GM18907 (cell line): ENCODE results near the gene SPOCK1.

ENCODE experiments used
- ATAC-seq: cut with Tn5 transposase; IDR thresholded peaks from one replicate; pipeline ENCODE4 v1.9.1; 2021; ENCODE audit warnings: mild to moderate bottlenecking, moderate library complexity; ENCODE audit not compliant: unreplicated experiment

Gene SPOCK1

DNA sequence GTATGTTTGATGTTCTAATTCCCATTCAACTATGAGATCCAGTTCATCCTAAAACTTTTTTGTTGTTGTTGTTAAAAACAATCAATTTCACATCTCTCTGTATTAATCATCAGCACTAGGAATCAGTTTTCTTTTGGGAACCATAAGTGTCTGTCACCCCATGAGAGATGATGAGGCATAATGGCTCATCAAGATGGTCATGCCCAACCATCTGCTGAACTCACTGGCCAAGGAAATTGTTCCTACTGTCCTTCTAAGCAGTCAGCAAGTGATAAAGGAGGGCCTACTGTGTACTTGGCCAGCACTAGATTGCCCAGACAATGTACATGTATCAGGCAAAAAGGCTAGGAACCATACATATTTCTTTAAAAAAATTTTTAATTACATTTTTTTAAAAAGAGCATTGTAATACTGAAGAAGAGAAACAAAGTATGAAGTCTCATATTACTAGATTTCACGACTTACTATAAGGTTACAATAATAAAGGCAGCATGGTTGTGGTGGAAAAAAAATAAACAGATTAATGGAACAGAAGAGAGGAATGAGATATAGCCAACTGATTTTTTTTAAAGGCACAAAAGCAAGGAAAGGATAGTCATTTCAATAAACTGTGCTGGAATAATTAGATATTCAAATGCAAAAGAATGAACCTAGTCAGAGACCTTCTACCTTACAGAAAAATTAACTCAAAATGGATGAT is 458.3 kb downstream of the SPOCK1 start:
- ATAC-seq: no peak

DNA sequence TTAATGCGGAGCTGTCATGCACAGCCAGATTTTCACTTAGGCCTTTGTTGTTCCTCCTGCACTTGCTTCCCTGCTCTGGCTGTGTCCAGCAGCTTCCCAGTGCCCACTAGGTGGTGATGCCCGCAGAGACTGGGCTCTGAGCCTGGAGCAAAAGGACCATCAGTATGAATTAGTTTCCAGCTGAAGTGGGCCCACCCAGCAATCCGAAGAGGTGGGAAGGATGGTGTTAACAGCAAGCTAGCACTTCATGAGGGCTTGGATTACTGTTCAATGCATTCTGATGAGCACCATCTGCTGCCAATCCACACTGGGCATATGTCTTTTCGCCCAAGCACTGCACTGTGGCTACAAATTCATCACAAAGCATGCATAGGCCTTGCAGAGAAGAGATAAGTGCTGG is 459.1 kb downstream of the SPOCK1 start:
- no peak for ATAC-seq

DNA sequence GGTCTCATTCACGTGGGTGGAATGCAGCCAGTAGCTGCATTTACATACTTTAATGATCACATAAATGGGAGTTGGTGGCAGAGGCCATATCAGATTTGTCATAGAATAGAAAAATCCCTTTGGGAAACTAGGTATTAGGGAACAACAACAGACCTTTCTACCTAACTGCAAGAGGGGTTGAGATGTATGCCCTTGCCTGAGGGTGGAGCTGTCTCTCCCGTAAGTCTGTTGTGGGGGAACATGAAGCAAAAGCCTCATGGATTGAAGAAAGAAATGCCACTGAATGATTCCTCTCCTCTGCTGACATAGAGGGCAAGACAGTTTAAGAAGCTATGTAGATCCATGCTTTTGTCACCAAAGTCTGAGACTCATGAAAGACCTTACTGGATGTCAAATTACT is 461.3 kb downstream of the SPOCK1 start:
- no peak for ATAC-seq

DNA sequence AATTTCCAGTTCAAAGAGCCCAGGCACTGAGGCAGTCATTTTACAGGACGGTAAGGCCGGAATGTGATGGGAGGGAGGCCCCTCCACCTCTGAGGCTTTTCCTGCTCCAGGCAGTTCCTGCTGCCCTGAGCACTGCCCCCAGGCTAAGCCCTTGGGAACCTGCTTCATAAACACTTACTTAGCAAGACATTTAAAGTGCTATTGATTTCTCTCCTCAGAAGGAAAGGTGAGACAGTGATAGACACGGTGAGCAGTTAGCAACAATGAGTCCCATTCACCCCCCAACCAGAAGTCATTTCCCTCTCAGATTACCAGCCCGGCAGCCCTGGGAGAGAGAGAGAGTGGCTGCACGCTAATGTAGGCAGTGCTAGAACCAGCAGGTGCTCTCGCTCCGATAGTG is 462.5 kb downstream of the SPOCK1 start:
- no peak for ATAC-seq

DNA sequence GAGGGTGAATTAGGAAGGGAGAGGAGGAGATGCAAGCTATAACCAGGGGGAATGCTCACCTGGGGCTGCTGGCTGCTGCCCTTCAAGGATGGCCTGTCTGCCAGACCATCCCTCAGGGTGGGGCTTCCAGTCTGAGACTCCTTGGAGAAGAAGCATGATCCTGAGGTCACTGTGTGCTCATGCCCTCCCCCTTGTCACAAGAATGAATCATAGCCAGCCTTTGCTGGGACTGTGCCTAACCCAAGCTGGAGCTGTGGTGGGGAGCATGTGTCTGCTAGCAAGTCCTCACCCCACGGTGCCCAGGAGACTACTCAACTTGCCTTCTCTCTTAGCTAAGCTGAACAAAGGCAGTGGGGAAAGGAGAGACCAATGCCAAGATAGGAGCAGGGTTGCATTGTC is 463.6 kb downstream of the SPOCK1 start:
- ATAC-seq: no peak

DNA sequence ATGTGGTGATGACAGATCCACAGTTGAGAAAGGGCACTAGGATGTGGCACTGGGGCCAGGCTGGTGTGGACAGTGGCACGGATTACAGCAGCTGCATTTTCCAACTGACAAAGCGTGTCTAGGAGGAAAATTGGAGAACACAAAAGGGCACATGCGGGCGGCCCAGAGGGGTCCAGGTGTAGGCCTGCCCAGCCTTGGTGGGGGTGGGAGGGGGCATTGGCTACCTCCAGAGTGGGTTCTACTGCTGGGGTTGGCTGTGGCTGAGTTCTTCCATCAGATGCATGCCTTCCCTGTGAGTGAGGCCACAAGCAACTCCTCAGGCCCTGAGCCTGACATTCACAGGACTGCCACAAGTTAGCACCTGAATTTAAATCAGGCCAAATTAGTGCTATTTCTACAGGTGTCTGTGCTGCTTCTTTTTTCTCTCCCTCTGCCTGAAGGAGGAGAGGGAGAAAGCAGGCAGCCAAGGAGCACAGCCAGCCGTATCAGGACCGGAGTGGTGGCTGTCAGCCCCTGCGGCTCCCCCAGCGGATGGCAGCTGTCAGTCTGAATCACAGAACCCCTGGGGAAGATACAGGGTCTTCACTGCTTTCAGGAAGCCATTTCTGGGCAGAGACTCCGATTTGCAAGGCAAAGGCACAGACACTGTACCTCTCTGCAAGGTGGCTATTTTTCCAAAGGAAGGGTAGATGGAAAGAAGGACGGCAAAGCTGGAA is 464.2 kb downstream of the SPOCK1 start:
- ATAC-seq: no peak

DNA sequence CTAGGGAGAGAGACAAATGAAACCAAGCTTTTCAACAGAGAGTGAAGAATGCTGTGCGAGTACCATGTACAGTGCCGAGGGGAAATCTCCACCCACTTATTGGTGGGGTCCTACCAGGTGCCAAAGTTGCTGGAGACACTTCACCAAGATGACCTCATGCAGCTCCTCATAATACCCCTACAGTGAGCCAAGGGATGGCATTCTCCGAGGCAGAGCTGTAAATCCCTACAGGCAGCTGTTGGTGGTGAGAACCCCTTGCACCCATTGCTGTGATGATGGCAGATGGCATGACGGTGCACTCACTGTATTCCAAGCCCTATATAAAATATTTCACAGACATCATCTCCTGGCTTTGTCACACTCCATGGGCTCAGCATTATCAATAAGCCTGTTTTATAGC is 464.9 kb downstream of the SPOCK1 start:
- ATAC-seq: no peak

DNA sequence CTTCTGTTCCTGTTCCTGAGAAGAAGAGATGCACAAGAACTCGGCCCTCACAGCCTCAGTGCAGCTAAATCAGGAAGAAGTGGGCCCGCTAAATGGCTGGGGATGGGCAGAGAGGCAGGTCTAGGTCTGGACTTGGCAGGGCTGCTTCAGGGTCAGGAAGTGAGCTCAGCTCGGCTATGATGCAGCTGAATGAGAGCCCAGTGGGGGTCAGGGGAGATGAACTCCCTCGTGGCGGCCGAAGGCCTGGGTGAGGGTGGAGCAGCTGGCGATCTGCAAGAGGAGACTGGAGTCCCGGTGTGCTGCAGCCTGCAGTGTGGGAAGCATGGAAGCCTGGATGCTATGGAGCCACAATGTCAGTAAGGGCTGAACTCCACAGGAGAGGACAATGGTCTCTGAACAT is 466.2 kb downstream of the SPOCK1 start:
- ATAC-seq: no peak

DNA sequence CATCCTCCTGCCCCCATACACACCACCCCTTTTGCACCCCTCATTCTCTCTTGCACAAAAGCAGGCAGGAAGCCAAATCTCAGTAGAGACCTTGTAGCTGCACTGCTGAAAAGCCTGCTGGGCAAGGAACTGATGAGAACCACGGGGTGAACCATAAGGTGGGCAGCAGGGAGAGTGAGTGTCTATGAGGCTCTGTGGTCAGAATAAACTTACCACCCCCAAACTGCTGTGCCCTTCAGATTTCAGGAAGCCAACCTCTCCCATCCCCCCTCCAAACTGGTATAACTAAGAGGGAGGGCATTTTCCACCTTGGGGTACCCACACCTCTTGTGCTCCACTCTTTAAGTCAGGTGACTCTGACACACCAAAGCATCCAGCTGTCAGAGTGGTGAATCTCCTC is 471.4 kb downstream of the SPOCK1 start:
- no peak for ATAC-seq

DNA sequence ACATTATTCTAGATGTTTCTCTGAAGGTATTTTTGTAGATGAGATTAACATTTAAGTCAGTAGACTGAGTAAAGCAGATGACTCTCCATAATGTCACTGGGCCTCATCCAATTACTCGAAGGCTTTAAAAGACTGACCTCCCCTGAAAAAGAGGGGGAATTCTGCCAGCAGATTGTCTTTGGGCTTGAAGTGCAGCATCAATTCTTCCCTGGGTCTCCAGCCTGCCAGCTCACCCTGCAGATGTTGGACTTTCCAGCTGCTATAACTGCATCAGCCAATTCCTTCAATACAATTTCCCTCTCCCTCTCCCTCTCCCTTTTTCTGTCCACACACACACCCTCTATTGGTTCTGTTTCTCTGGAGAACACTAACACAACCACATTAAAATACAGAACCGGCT is 472.8 kb downstream of the SPOCK1 start:
- ATAC-seq: no peak

DNA sequence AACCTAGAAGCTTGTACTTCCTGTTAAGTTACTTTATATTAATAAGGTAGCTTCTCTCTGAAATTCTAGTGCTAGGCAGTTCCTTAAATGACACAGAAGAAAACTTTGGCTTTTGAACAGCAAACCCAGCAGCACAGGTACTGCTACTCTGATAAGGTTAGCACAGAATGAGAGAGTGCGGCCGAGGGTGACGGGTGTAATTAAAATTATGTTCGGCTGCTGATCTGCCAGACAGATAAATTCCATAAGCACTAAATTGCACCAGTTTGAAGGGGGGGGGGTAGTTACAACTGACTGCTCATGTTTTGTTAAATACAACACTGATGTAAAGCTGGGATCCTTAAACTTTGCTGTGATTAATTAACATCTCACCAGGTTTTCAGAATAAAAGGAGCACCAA is 475.1 kb downstream of the SPOCK1 start:
- ATAC-seq: no peak

GRCh38 chr5:137023371-137023770 is 475.8 kb downstream of the SPOCK1 start:
- no peak for ATAC-seq

DNA sequence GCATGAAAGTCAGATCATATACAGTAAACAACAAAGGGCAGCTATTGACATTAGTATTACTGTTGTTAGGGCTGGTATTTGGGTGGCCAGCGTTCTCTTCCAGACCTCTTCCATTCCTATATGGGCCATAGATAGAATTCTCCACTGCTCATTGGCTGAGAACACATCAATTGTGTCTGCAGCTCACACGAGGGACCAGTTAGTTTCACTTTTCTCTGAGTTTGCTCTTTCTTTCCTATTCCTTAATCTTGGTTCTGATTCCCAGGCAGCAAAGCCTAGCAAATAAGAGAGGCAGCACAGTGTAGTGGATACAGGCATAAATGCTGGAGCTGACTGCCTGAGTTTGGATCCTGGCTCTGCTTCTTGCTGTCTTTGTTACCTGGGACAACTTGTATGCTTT is 476.4 kb downstream of the SPOCK1 start:
- no peak for ATAC-seq

GRCh38 chr5:137022043-137022442 is 477.1 kb downstream of the SPOCK1 start:
- ATAC-seq: no peak

DNA sequence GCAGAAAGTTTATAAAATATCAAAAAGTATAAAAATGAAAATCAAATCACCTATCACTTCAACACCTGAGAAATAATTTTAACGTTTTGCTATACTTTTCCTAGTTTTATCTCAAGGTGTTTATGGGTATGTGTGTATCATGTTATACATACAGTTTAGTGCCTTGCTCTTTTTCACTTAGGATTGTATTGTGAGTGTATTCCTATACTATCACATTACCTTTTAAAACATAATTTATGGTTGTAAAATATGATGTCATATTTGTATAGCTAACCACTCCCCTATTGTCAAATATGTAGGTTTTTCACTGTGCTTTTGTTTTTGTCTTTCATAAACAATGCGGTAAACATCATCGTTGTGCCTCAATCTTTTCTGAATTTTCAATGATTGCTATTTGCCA is 479.9 kb downstream of the SPOCK1 start:
- ATAC-seq: no peak

- no peak for ATAC-seq
Measured at GRCh38 chr5:137016783-137017324, 482.3 kb downstream of the SPOCK1 start.

GRCh38 chr5:137015540-137016116 is 483.5 kb downstream of the SPOCK1 start:
- ATAC-seq: no peak

- ATAC-seq: no peak
Measured at GRCh38 chr5:137014731-137015130, 484.4 kb downstream of the SPOCK1 start.

GRCh38 chr5:137010226-137010625 is 488.9 kb downstream of the SPOCK1 start:
- ATAC-seq: no peak

DNA sequence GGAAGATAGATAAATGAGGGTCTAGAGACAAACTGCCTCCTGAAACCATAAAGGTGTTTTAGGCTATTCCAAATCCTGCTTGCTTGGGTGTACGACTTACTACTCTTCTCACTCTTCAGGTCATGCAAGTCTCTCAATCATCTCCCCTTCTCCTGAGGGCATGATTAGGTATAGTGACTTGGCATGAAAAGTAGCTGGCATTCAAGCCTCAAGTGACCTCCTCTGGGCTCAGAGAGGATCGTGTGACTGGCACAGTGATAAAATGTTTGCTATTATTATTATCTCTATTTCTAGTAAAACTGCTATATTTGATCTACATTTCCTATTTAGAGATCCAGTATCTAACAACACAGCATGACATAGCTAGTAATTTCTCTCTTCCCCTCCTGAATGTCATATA is 494.8 kb downstream of the SPOCK1 start:
- no peak for ATAC-seq

DNA sequence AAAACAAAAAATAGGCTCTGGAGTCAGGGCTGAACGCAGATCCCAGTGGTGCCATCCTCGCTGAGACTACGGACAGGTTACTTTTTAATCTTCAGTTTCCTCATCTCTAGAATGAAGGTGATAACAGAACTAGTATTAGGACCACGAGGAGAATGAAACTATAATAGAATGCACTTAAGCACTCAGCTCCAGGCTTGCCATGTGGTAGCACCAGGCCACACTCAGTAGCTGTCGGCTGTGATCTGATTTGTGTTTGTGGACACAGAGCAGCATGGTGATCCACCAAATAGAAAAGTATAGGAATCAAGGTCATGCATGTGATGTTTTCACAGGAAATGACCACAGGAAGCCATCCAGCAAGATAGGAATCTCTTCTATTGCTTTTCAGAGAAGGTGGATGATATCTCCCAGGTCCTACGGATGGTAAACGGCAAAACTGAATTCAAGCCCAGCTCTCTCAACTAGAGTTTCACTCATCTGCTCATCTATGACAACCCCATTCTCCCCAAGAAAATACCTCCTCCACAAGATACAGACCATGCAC is 498.0 kb downstream of the SPOCK1 start:
- no peak for ATAC-seq

- ATAC-seq: no peak
Measured at GRCh38 chr5:136999787-137000186, 499.3 kb downstream of the SPOCK1 start.
